ENCODE results near the gene SLC36A4. TPM values are rescaled to one million over a fixed set of nuclear protein-coding genes. Genes with fewer than 3 reads are reported as not detected.

SLC36A4 gene
- total RNA-seq, 5 donors from 2014 or later (not counting 1 experiment from before 2014, with no cell fraction given), result 13.3 to 21.8 (median 14.6) TPM

DNA sequence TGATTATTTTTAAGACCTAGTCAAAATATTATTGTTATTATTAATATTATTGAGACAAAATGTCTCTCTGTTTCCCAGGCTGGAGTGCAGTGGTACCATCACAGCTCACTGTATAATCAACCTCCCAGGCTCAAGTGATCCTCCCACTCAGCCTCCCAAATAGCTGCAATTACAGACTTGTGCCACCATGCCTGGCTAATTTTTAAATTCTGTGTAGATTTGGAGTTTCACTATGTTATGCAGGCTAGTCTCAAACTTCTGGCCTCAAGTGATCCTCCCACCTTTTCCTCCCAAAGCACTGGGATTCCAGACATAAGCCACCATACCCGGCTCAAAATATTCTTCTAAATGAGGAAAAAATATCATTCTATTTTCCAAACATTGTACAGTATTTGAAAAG is 37.0 kb downstream of the SLC36A4 start:
- ChIA-PET POLR2A (no interaction called here), CTCF (no interaction called here)
- no peak for ATAC-seq (replicated peaks in 1 of 4)
- no peak overlapping the region for H3K4me3 Mint-ChIP-seq
- H3K9me3 Mint-ChIP-seq, result peaks cover 0 to 14% (median 5%) of the 10 kb centered on the region in 3 donors
- H3K9me3 ChIP-seq, result no peaks in the 10 kb centered on the region
- H3K27ac ChIP-seq (ENCODE audit: low read length), result no peak overlapping the region
- no peak overlapping the region for H3K27ac Mint-ChIP-seq
- H3K36me3 ChIP-seq (ENCODE audit: control insufficient read depth in 2 of 2, extremely low read depth in 1 of 2, insufficient read depth in 1 of 2, low read length in 1 of 2), result peaks cover 0 to 18% of the 10 kb centered on the region in 2 donors
- no peaks in the 10 kb centered on the region for H3K27me3 ChIP-seq (replicated peaks in 1 of 2; ENCODE audit: control insufficient read depth in 2 of 2, extremely low read depth in 1 of 2, insufficient read depth in 2 of 2, low read length in 1 of 2)
- no CpG with 5 or more reads among the region's 1 CpG for WGBS (ENCODE audit: insufficient coverage)
- H3K4me1 Mint-ChIP-seq, result no peaks in the 10 kb centered on the region
- H3K36me3 Mint-ChIP-seq, result peaks cover 60% of the 10 kb centered on the region
- H3K27me3 Mint-ChIP-seq, result no peaks in the 10 kb centered on the region
- DNase-seq, result no peak
- no peak overlapping the region for H3K4me3 ChIP-seq (ENCODE audit: control insufficient read depth in 1 of 2, extremely low read depth in 1 of 2, low read length in 1 of 2)
- no peaks in the 10 kb centered on the region for H3K4me1 ChIP-seq (ENCODE audit: control insufficient read depth in 1 of 2, extremely low read depth in 1 of 2, insufficient read depth in 2 of 2, low read length in 2 of 2)

DNA sequence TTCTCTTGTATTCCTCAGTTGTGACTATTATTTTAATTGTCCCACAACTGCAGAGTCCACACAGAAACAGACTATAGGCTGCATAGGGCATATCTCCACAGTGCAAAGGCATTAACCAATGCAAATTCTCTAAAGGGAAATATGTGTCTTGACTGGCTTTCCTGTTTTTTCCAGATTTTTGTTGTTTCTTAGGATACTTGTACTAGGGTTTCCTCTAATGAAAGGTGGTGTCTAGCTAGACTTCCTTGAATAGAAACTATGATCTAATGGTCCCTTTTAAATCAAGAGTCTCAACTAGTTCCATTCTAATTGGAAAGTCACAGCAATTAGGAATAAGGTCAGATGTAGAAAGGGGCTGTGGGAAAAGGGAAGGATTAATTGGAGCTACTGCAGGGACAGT is 37.6 kb downstream of the SLC36A4 start:
- ChIA-PET CTCF (no interaction called here), POLR2A (no interaction called here)
- H3K9me3 ChIP-seq, result no peaks in the 10 kb centered on the region
- H3K27me3 ChIP-seq (replicated peaks in 1 of 2; ENCODE audit: control insufficient read depth in 2 of 2, extremely low read depth in 1 of 2, insufficient read depth in 2 of 2, low read length in 1 of 2), result no peaks in the 10 kb centered on the region
- no peaks in the 10 kb centered on the region for H3K4me1 ChIP-seq (ENCODE audit: control insufficient read depth in 1 of 2, extremely low read depth in 1 of 2, insufficient read depth in 2 of 2, low read length in 2 of 2)
- peaks cover 0 to 17% of the 10 kb centered on the region in 2 donors for H3K36me3 ChIP-seq (ENCODE audit: control insufficient read depth in 2 of 2, extremely low read depth in 1 of 2, insufficient read depth in 1 of 2, low read length in 1 of 2)
- no peak for ATAC-seq (replicated peaks in 1 of 4)
- Mint-ChIP-seq H3K4me1 (no peaks in the 10 kb centered on the region), H3K9me3 (peaks cover 0 to 15% (median 5%) of the 10 kb centered on the region in 3 donors), H3K4me3 (no peak overlapping the region), H3K27ac (no peak overlapping the region), H3K36me3 (peaks cover 63% of the 10 kb centered on the region), H3K27me3 (no peaks in the 10 kb centered on the region)
- no peak overlapping the region for H3K27ac ChIP-seq (ENCODE audit: low read length)
- no peak overlapping the region for H3K4me3 ChIP-seq (ENCODE audit: control insufficient read depth in 1 of 2, extremely low read depth in 1 of 2, low read length in 1 of 2)
- DNase-seq, result no peak

DNA sequence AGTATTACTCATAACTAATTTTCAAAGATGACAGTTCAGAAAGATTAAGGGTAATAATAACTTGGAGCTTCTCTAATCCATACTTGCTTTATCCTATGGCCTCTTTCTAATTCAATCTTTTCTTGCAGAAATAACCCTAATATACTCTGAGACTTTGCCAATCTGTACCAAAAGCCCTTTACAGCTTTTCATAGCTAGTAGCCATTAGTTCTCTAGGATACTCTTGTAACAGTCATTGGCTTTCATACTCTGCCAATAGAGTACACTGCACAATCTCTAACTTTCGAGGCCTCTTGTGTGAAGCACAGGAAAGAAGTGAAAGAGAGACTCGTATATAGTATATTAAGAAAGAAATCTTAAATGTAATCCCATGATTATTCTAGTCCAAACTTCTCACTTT is 38.1 kb downstream of the SLC36A4 start:
- no CpG with 5 or more reads among the region's 2 CpGs for WGBS (ENCODE audit: insufficient coverage)
- POLR2A ChIA-PET, result interaction anchor here in 1 of 2 donors (0.5 kb wide), 1 partner anchor 579 kb away, joined by 4 read pairs; no protein-coding TSS in a partner anchor
- Mint-ChIP-seq H3K27ac (no peak overlapping the region), H3K27me3 (no peaks in the 10 kb centered on the region), H3K4me3 (no peak overlapping the region), H3K4me1 (no peaks in the 10 kb centered on the region), H3K9me3 (peaks cover 0 to 15% (median 5%) of the 10 kb centered on the region in 3 donors), H3K36me3 (peaks cover 61% of the 10 kb centered on the region)
- Histone ChIP-seq H3K9me3 (no peaks in the 10 kb centered on the region), H3K36me3 (ENCODE audit: control insufficient read depth in 2 of 2, extremely low read depth in 1 of 2, insufficient read depth in 1 of 2, low read length in 1 of 2) (peaks cover 0 to 14% of the 10 kb centered on the region in 2 donors), H3K27me3 (replicated peaks in 1 of 2; ENCODE audit: control insufficient read depth in 2 of 2, extremely low read depth in 1 of 2, insufficient read depth in 2 of 2, low read length in 1 of 2) (no peaks in the 10 kb centered on the region), H3K4me1 (ENCODE audit: control insufficient read depth in 1 of 2, extremely low read depth in 1 of 2, insufficient read depth in 2 of 2, low read length in 2 of 2) (no peaks in the 10 kb centered on the region), H3K27ac (ENCODE audit: low read length) (no peak overlapping the region), H3K4me3 (ENCODE audit: control insufficient read depth in 1 of 2, extremely low read depth in 1 of 2, low read length in 1 of 2) (no peak overlapping the region)
- ATAC-seq (replicated peaks in 1 of 4) (no peak), DNase-seq (no peak)
- CTCF ChIA-PET, result interaction anchor here in 1 of 2 donors (0.6 kb wide), 1 partner anchor 493 kb away, joined by 3 read pairs; no protein-coding TSS in a partner anchor

- POLR2A ChIA-PET, result no interaction called here
- H3K36me3 Mint-ChIP-seq, result peaks cover 43% of the 10 kb centered on the region
- Histone ChIP-seq H3K27ac (ENCODE audit: low read length) (no peak overlapping the region), H3K9me3 (no peaks in the 10 kb centered on the region), H3K4me1 (ENCODE audit: control insufficient read depth in 1 of 2, extremely low read depth in 1 of 2, insufficient read depth in 2 of 2, low read length in 2 of 2) (no peaks in the 10 kb centered on the region), H3K36me3 (ENCODE audit: control insufficient read depth in 2 of 2, extremely low read depth in 1 of 2, insufficient read depth in 1 of 2, low read length in 1 of 2) (no peaks in the 10 kb centered on the region), H3K27me3 (replicated peaks in 1 of 2; ENCODE audit: control insufficient read depth in 2 of 2, extremely low read depth in 1 of 2, insufficient read depth in 2 of 2, low read length in 1 of 2) (no peaks in the 10 kb centered on the region), H3K4me3 (ENCODE audit: control insufficient read depth in 1 of 2, extremely low read depth in 1 of 2, low read length in 1 of 2) (no peak overlapping the region)
- CTCF ChIA-PET, result no interaction called here
- H3K27ac Mint-ChIP-seq, result no peak overlapping the region
- H3K27me3 Mint-ChIP-seq, result no peaks in the 10 kb centered on the region
- no CpG with 5 or more reads among the region's 3 CpGs for WGBS (ENCODE audit: insufficient coverage)
- no peak for ATAC-seq (replicated peaks in 1 of 4)
- no peak for DNase-seq
- peaks cover 0 to 15% (median 5%) of the 10 kb centered on the region in 3 donors for H3K9me3 Mint-ChIP-seq
- H3K4me1 Mint-ChIP-seq, result no peaks in the 10 kb centered on the region
- no peak overlapping the region for H3K4me3 Mint-ChIP-seq
Measured at GRCh38 chr11:93155738-93156137, 42.1 kb downstream of the SLC36A4 start.

GRCh38 chr11:93145390-93145915 is 52.3 kb downstream of the SLC36A4 start:
- Mint-ChIP-seq H3K27me3 (no peaks in the 10 kb centered on the region), H3K4me3 (no peak overlapping the region)
- WGBS (ENCODE audit: insufficient coverage), result 90% methylated on average over 2 of the region's 6 CpGs

DNA sequence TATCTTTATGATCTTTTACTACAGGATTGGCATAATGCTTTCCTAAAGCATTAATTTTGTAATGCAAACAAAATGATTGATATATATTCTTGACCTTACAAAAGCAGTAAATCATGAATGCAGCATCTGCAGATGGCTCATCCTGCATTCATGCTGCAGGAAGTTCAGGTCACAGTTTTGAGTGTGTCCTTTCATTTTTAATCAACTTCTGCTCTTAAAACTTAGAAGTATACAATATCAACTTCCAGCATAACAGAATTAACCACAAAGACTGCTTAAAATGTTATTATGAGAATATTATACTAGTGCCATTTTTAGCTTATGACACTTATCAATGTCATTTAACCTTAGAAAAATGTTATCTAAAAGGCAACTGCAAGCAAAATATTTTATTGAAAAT is 54.0 kb downstream of the SLC36A4 start:
- Histone ChIP-seq H3K4me3 (ENCODE audit: control insufficient read depth in 1 of 2, extremely low read depth in 1 of 2, low read length in 1 of 2) (no peak overlapping the region), H3K9me3 (no peaks in the 10 kb centered on the region), H3K27me3 (replicated peaks in 1 of 2; ENCODE audit: control insufficient read depth in 2 of 2, extremely low read depth in 1 of 2, insufficient read depth in 2 of 2, low read length in 1 of 2) (no peaks in the 10 kb centered on the region), H3K36me3 (ENCODE audit: control insufficient read depth in 2 of 2, extremely low read depth in 1 of 2, insufficient read depth in 1 of 2, low read length in 1 of 2) (peaks cover 0 to 3% of the 10 kb centered on the region in 2 donors), H3K4me1 (ENCODE audit: control insufficient read depth in 1 of 2, extremely low read depth in 1 of 2, insufficient read depth in 2 of 2, low read length in 2 of 2) (no peaks in the 10 kb centered on the region), H3K27ac (ENCODE audit: low read length) (no peak overlapping the region)
- Mint-ChIP-seq H3K4me1 (no peaks in the 10 kb centered on the region), H3K9me3 (no peaks in the 10 kb centered on the region), H3K27ac (no peak overlapping the region), H3K4me3 (no peak overlapping the region), H3K27me3 (no peaks in the 10 kb centered on the region), H3K36me3 (peaks cover 12% of the 10 kb centered on the region)
- ATAC-seq (replicated peaks in 1 of 4), result no peak
- ChIA-PET CTCF (no interaction called here), POLR2A (no interaction called here)
- DNase-seq, result no peak

More at GRCh38 chr11:93145390-93145915, 52.3 kb downstream of the SLC36A4 start:
- H3K4me3 ChIP-seq (ENCODE audit: control insufficient read depth in 1 of 2, extremely low read depth in 1 of 2, low read length in 1 of 2), result no peak overlapping the region
- H3K4me1 Mint-ChIP-seq, result no peaks in the 10 kb centered on the region
- H3K27me3 ChIP-seq (replicated peaks in 1 of 2; ENCODE audit: control insufficient read depth in 2 of 2, extremely low read depth in 1 of 2, insufficient read depth in 2 of 2, low read length in 1 of 2), result no peaks in the 10 kb centered on the region
- DNase-seq, result no peak
- POLR2A ChIA-PET, result no interaction called here
- H3K36me3 Mint-ChIP-seq, result peaks cover 20% of the 10 kb centered on the region
- no peaks in the 10 kb centered on the region for H3K9me3 ChIP-seq
- H3K9me3 Mint-ChIP-seq, result no peaks in the 10 kb centered on the region
- no peak overlapping the region for H3K27ac ChIP-seq (ENCODE audit: low read length)
- no peak overlapping the region for H3K27ac Mint-ChIP-seq
- peaks cover 0 to 3% of the 10 kb centered on the region in 2 donors for H3K36me3 ChIP-seq (ENCODE audit: control insufficient read depth in 2 of 2, extremely low read depth in 1 of 2, insufficient read depth in 1 of 2, low read length in 1 of 2)
- no peak for ATAC-seq (replicated peaks in 1 of 4)
- no peaks in the 10 kb centered on the region for H3K4me1 ChIP-seq (ENCODE audit: control insufficient read depth in 1 of 2, extremely low read depth in 1 of 2, insufficient read depth in 2 of 2, low read length in 2 of 2)
- CTCF ChIA-PET, result no interaction called here

DNA sequence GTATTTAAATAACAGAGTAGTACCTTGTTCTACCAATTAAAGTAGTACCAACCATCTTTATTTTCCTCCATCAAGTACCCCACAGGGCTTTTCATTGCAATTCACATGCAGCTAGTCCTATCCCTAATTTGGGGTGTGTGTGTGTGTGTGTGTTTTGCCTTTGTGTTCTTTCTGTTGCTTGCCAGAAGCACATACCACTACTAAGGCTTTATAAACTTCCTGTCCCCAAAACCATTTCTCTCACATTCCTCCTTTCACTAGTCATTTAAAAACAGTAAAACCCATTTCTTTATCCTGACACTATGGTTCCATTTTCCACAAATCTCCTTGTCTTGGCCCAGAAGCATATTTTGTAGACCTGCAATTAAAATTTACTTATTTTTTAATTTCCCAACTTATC is 54.6 kb downstream of the SLC36A4 start:
- ChIA-PET POLR2A (no interaction called here), CTCF (no interaction called here)
- H3K4me3 ChIP-seq (ENCODE audit: control insufficient read depth in 1 of 2, extremely low read depth in 1 of 2, low read length in 1 of 2), result no peak overlapping the region
- Mint-ChIP-seq H3K27ac (no peak overlapping the region), H3K4me3 (no peak overlapping the region), H3K4me1 (no peaks in the 10 kb centered on the region), H3K36me3 (peaks cover 12% of the 10 kb centered on the region), H3K27me3 (no peaks in the 10 kb centered on the region), H3K9me3 (no peaks in the 10 kb centered on the region)
- no peaks in the 10 kb centered on the region for H3K27me3 ChIP-seq (replicated peaks in 1 of 2; ENCODE audit: control insufficient read depth in 2 of 2, extremely low read depth in 1 of 2, insufficient read depth in 2 of 2, low read length in 1 of 2)
- H3K36me3 ChIP-seq (ENCODE audit: control insufficient read depth in 2 of 2, extremely low read depth in 1 of 2, insufficient read depth in 1 of 2, low read length in 1 of 2), result peaks cover 0 to 3% of the 10 kb centered on the region in 2 donors
- no peak for ATAC-seq (replicated peaks in 1 of 4)
- no peak for DNase-seq
- H3K9me3 ChIP-seq, result no peaks in the 10 kb centered on the region
- H3K27ac ChIP-seq (ENCODE audit: low read length), result no peak overlapping the region
- no peaks in the 10 kb centered on the region for H3K4me1 ChIP-seq (ENCODE audit: control insufficient read depth in 1 of 2, extremely low read depth in 1 of 2, insufficient read depth in 2 of 2, low read length in 2 of 2)
